ENCODE results near the gene SELENOW. TPM values are rescaled to one million over a fixed set of nuclear protein-coding genes. Genes with fewer than 3 reads are reported as not detected.
"Not testable (repeated sequence)": the region's sequence is repeated elsewhere in the genome, so short reads cannot be mapped to it uniquely, and the experiment has no call there.

The SELENOW gene
- total RNA-seq, 4 donors from 2014 or later, result 185 to 262 (median 222) TPM

DNA sequence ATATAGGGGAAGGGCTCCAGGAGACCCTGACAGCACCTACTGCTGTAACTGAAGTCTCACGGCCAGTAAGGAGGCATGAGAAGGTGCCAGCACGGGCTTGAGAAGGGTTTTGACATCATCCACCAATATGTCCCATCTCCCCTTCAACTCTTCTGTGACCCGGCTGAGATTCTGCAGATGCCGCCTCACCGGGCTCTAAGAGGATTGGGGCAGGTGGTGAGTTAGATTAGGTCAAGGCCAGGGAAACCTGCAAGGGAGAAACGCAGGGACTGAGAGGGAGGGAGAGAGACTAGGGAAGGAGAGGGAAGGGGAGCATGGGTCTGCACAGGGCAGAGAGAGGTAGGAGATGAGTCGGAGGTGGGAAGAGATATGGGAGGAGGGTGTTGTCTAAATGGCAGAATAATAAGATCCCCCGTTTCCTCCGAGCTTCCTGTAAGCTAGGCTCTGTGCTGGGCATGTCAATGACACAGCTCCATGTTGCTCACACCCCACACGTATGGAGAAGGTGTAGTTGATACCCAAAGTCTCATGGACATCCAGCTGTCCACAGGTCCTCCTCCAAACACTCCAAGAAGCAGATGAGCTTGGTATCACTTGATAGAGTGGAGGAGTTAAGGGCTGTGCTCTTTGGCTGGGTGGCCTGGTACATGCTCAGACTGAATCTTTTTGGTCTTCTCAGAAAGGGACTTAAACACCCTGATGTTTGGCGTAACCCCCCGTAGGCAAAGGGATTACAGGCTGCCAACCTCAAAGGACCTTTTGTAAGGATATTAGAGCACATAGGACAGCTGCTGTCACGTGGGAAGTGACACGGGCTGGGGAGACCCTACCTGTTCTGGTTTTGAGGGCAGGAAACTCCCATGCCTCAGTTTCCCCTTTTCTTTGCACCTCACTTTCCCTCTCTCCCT is 19.7 kb downstream of the SELENOW start:
- TF ChIP-seq, protein P1, sequence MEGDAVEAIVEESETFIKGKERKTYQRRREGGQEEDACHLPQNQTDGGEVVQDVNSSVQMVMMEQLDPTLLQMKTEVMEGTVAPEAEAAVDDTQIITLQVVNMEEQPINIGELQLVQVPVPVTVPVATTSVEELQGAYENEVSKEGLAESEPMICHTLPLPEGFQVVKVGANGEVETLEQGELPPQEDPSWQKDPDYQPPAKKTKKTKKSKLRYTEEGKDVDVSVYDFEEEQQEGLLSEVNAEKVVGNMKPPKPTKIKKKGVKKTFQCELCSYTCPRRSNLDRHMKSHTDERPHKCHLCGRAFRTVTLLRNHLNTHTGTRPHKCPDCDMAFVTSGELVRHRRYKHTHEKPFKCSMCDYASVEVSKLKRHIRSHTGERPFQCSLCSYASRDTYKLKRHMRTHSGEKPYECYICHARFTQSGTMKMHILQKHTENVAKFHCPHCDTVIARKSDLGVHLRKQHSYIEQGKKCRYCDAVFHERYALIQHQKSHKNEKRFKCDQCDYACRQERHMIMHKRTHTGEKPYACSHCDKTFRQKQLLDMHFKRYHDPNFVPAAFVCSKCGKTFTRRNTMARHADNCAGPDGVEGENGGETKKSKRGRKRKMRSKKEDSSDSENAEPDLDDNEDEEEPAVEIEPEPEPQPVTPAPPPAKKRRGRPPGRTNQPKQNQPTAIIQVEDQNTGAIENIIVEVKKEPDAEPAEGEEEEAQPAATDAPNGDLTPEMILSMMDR (IDR thresholded peaks at IDR 0.05; ENCODE audit: low read depth), result no peak

DNA sequence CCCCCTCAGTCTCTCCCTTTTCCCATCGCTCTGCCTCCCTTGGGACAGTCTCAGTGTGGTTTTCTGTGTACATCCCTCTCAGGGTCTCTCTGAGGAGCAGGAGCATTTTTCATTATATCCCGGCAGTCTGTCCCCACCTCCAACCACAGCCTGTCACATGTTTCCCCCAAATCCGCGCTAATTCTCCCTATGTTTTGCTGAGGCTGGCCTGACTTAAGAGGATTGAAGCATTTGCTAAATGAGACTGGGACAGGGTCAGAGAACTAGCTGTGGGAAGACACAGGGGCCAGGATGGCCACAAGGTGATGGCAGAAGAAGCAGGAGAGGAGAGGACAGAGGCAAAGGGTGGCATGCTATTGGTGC is 20.4 kb downstream of the SELENOW start:
- TF ChIP-seq, protein P1 (IDR thresholded peaks at IDR 0.05; ENCODE audit: low read depth), result no peak

DNA sequence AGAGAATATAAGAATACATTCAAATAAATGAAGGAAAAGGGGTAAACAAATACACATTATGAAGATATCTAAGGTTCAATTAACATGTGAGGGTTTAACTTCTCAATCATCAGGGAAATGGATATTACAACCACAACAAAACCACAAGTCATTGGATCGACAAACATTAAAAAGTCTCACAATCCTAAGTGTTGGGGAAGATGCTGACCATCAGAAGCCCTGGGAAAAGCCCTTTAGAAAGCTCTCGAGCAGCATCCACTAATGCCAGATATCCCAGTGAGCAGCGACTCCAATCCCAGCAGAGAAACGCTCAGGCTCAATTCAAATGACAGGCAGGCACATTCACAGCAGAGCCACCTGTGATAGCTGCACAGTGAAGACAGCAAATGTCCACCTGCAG is 22.8 kb downstream of the SELENOW start:
- TF ChIP-seq, protein P1 (IDR thresholded peaks at IDR 0.05; ENCODE audit: low read depth), result no peak

DNA sequence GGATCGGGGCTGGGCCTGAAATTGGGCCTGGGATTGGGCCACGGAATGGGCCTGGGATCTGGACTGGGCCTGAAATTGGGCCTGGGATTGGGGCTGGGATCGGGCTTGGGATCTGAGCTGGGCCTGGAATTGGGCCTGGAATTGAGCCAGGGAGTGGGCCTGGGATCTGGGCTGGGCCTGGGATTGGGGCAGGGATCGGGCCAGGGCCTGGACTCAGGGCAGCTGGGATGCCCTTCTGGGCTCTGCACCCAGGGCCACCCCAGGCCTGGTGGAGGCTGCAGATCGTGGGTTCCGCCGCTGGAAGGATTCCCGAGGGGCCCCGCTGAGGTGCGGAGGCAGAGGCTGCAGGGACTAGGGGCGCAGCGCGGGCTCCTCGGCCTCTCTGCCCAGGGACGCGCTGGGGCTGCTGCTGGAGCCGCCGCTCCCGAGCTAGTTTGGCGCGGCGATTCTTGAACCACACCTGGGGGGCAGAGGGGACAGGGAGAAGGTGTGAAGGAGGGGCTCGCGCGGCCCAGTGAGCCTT is 24.1 kb downstream of the SELENOW start:
- TF ChIP-seq, protein P1 (IDR thresholded peaks at IDR 0.05; ENCODE audit: low read depth), result no peak

DNA sequence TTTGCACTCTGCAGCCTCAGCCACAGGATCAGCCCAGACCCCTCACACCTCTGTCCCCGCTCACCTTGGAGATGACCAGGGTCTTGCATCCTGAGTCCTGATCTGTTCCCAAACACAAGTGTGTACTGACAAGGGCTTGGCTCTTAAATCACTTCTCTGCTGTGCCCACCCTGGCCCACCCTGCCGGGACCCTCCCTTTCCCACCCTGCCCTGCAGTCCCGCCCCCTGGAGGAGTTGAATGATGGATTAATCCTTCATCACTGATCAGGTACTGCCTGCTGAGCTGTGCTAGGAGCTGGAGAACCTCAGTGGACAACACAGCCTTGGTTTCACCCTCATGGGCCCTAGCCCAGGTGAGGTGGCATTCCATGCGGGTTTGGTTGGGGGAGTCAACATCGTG is 25.9 kb downstream of the SELENOW start, which contains the start of gene TPRX1:
Gene TPRX1, minus strand, starts transcription at position 101 of the 400 bp plus-strand sequence. Its CDS starts 12 bp downstream, at position 89.
- TF ChIP-seq, protein P1 (IDR thresholded peaks at IDR 0.05; ENCODE audit: low read depth), result not testable (repeated sequence)

DNA sequence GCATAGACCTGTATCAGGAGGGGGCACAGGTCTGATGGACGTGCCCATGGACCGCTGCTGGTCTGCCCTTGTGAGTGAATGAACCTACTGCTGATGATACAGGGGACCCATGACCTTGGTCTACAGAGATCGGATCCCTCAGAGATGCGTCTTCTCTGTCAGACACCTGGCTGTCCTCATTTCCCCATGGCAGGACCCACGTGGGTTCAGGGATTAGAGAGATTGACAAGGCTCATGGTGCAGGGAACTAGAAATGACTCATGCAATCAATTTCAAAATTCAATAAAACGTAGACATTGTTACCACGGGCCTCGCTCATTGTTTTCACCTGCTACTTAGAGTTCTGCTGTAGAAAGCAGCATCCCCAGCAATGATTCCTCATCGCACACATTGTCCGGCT is 26.8 kb downstream of the SELENOW start:
- TF ChIP-seq, protein P1 (IDR thresholded peaks at IDR 0.05; ENCODE audit: low read depth), result no peak

DNA sequence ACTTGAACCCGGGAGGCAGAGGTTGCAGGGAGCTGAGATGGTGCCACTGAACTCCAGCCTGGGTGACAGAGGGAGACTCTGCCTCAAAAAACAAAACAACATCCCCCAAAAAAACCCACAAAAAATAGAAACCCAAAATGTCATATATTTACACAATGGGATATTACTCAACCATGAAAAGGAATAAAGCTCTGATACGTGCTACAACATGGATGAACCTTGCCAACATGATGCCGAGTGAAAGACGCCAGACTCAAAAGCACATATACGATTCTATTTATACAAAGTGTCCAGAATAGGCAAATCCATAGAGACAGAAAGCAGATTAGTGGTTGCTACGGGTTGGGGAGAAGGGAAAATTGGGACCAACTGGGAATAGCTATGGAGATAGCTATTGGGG is 27.9 kb downstream of the SELENOW start:
- TF ChIP-seq, protein P1 (IDR thresholded peaks at IDR 0.05; ENCODE audit: low read depth), result no peak
